K562 (cell line): ENCODE results near the gene CHURC1. TPM values are rescaled to one million over a fixed set of nuclear protein-coding genes. Genes with fewer than 3 reads are reported as not detected.

Experiments
- ATAC-seq: fragments of 200-7000 bp; cut with Tn5 transposase; 3 replicates; pipeline ENCODE4 v1.9.1; 2020; ENCODE audit warnings: moderate library complexity
- BruUV-seq: library from RNA; stranded (reverse); fragments of 400-500 nt; replicated peaks from 2 replicates; lab custom pipeline; 2021; lab: Mats Ljungman, UMichigan
- CTCF ChIA-PET: fragments of 300-600 bp; formaldehyde crosslinking; extraction: SDS; loops from one replicate; lab custom pipeline; 2021; ENCODE audit warnings: low intra/inter-chr PET ratio; lab: Yijun Ruan, JAX
- POLR2A ChIA-PET: fragments of 300-600, 350-650 bp; sonication (Branson Sonifier 250); formaldehyde crosslinking; extraction: SDS; loops from one replicate; lab custom pipeline; 2021; ENCODE audit warnings: antibody characterized with exemption, inconsistent platforms; lab: Yijun Ruan, JAX
- DNase-seq, 4 experiments: peaks; one replicate each; pipeline versions ENCODE4 v3.0.0 to v3.0.0-alpha.2; 2011 to 2018; ENCODE audit warnings: low spot score in 3 of 4, mixed read lengths in 3 of 4; ENCODE audit errors: extremely low read depth in 1 of 4
- FAIRE-seq: peaks from 2 replicates; lab custom pipeline; 2011; peaks lifted over from hg19 to GRCh38; lab: Jason Lieb, UNC
- H2AFZ ChIP-seq: 2 replicates; pipeline ENCODE4 v1.6.0; 2011; ENCODE audit warnings: low read depth, low read length, control low read depth, inconsistent platforms
- H3K27ac ChIP-seq: fragments of 200-600 bp; 3 replicates; pipeline ENCODE4 v1.8.0; 2011; ENCODE audit warnings: low read depth, mild to moderate bottlenecking, control low read depth, inconsistent platforms, low read length, moderate library complexity, mixed read lengths; ENCODE audit errors: extremely low read depth
- H3K27me3 ChIP-seq, 2 experiments: fragments of 300-600 bp in 1 of 2; 2 replicates in 1 of 2; 3 replicates in 1 of 2; pipeline versions ENCODE4 v1.6.0 to v1.8.0; 2011; ENCODE audit warnings: inconsistent platforms in 2 of 2, low read length in 2 of 2, mild to moderate bottlenecking in 1 of 2, mixed read lengths in 1 of 2, moderate library complexity in 1 of 2; ENCODE audit not compliant: control insufficient read depth in 2 of 2, insufficient read depth in 2 of 2
- H3K36me3 ChIP-seq: fragments of 300-600 bp; 3 replicates; pipeline ENCODE4 v1.8.0; 2011; ENCODE audit warnings: mild to moderate bottlenecking, low read length, inconsistent platforms; ENCODE audit not compliant: control insufficient read depth, insufficient read depth
- H3K4me1 ChIP-seq, 2 experiments: fragments of 200-600 bp in 1 of 2; replicated peaks in 1 of 2; 2 replicates in 1 of 2; 3 replicates in 1 of 2; pipeline versions ENCODE4 v1.5.1 to v1.8.0; 2011; ENCODE audit warnings: inconsistent platforms in 2 of 2, low read length in 2 of 2, mild to moderate bottlenecking in 1 of 2, mixed read lengths in 1 of 2, moderate library complexity in 1 of 2; ENCODE audit not compliant: control insufficient read depth in 2 of 2, insufficient read depth in 2 of 2
- H3K4me2 ChIP-seq: 2 replicates; pipeline ENCODE4 v1.6.1; 2011; ENCODE audit warnings: low read length, control low read depth, inconsistent platforms, mixed read lengths; ENCODE audit not compliant: insufficient read depth
- H3K4me3 ChIP-seq: fragments of 200-600 bp; sonication (generic), shearing (Covaris generic); 2 replicates; pipeline ENCODE4 v1.5.1; 2016; ENCODE audit warnings: control low read depth, inconsistent platforms
- H3K79me2 ChIP-seq: fragments of 200-600 bp; 3 replicates; pipeline ENCODE4 v1.8.0; 2011; ENCODE audit warnings: low read length, inconsistent platforms; ENCODE audit not compliant: control insufficient read depth, insufficient read depth
- H3K9ac ChIP-seq, 2 experiments: 2 replicates each; pipeline versions ENCODE4 v1.6.0 to v1.6.1; 2011; ENCODE audit warnings: low read depth in 2 of 2, low read length in 2 of 2, control low read depth in 1 of 2, inconsistent platforms in 1 of 2, mild to moderate bottlenecking in 1 of 2, mixed read lengths in 1 of 2; ENCODE audit not compliant: insufficient read depth in 1 of 2
- H3K9me1 ChIP-seq: one replicate; pipeline ENCODE4 v1.6.0; 2011; ENCODE audit warnings: inconsistent platforms, mild to moderate bottlenecking, low read length, moderate library complexity; ENCODE audit not compliant: control insufficient read depth, insufficient read depth
- H3K9me3 ChIP-seq: replicated peaks from 2 replicates; pipeline ENCODE4 v1.5.1; 2011; ENCODE audit warnings: low read depth, low read length, inconsistent platforms; ENCODE audit not compliant: control insufficient read depth, insufficient read depth
- H4K20me1 ChIP-seq: replicated peaks from 2 replicates; pipeline ENCODE4 v1.6.1; 2011; ENCODE audit warnings: low read length, inconsistent platforms, mixed read lengths; ENCODE audit not compliant: control insufficient read depth, insufficient read depth
- CTCF ChIP-seq, 3 experiments: IDR thresholded peaks in 2 of 3; conservative IDR thresholded peaks in 1 of 3; 2 replicates each; pipeline ENCODE4 v1.5.1; 2011 to 2012; ENCODE audit warnings: low read length in 3 of 3, mild to moderate bottlenecking in 3 of 3, control low read depth in 2 of 3, improper control_type of control experiment in 1 of 3, inconsistent platforms in 1 of 3, low read depth in 1 of 3, mixed read lengths in 1 of 3, moderate library complexity in 1 of 3; ENCODE audit not compliant: insufficient read depth in 2 of 3
- KAT8 ChIP-seq: fragments of 450-650 bp; IDR thresholded peaks from 2 replicates; pipeline ENCODE4 v1.6.1; 2016; ENCODE audit warnings: low read depth, mild to moderate bottlenecking
- NR0B1 ChIP-seq: fragments of 450-650 bp; IDR thresholded peaks from one replicate; pipeline ENCODE4 v1.6.1; 2018; ENCODE audit warnings: mild to moderate bottlenecking, moderate library complexity; ENCODE audit not compliant: partially characterized antibody
- RAD21 ChIP-seq, 2 experiments: fragments of 250-450 bp in 1 of 2; fragments of 450-650 bp in 1 of 2; sonication (Bioruptor Pico) in 1 of 2; formaldehyde crosslinking in 1 of 2; IDR thresholded peaks in 1 of 2; conservative IDR thresholded peaks in 1 of 2; 2 replicates each; pipeline versions ENCODE4 v1.4.0 to v1.8.0; 2020 to 2022; ENCODE audit warnings: mild to moderate bottlenecking in 2 of 2, moderate library complexity in 1 of 2
- TCF7 ChIP-seq: sonication (generic); IDR thresholded peaks from 2 replicates; pipeline ENCODE4 v1.6.1; 2016; ENCODE audit warnings: antibody characterized with exemption, borderline replicate concordance
- ZNF512 ChIP-seq: IDR thresholded peaks from 2 replicates; pipeline ENCODE4 v1.6.1; 2016; ENCODE audit warnings: missing genetic modification characterization, missing compliant biosample characterization
- WGBS: fragments of 100-300 bp; shearing (Covaris generic); methylation state at CpG from one replicate; pipeline ENCODE4 v1.1.6; 2016; ENCODE audit warnings: low coverage, mixed read lengths; ENCODE audit not compliant: insufficient coverage; ENCODE audit errors: missing lambda C conversion rate; 5-methylcytosine and 5-hydroxymethylcytosine counted together
- in situ Hi-C: fragments of 300-500 bp; cut with MboI; formaldehyde crosslinking; loops from 4 replicates; pipeline ENCODE4 v1.15.0; 2018; ENCODE audit warnings: inconsistent platforms, mixed read lengths
- intact Hi-C: fragments of 100-400 bp; cut with micrococcal nuclease; formaldehyde crosslinking; loops from 2 replicates; pipeline ENCODE4 v1.14.2; 2022
- polyA plus RNA-seq, 8 experiments: library from polyadenylated mRNA; depleted of rRNA in 4 of 8; stranded (reverse) in 5 of 8; unstranded in 3 of 8; fragments of >200 nt; fragmentation: Nextera tagmentation in 2 of 8; fragmentation: Illumina TruSeq in 1 of 8; extraction: Ambion mirVana in 2 of 8; extraction: Trizol in 1 of 8; gene quantifications; 2 replicates each; pipeline versions ENCODE4 v1.2.1 to v1.2.3, GENCODE V29; 2011 to 2014; ENCODE audit warnings: inconsistent platforms in 1 of 8, missing spikeins in 1 of 8
- total RNA-seq, 7 experiments: library from RNA; depleted of rRNA in 6 of 7; stranded (reverse); fragments of >200 nt in 6 of 7; fragmentation: Illumina TruSeq in 2 of 7; extraction: Trizol in 2 of 7; gene quantifications; 2 replicates each; pipeline versions ENCODE4 v1.2.1 to v1.2.3, GENCODE V29; 2011 to 2021; ENCODE audit warnings: low replicate concordance in 1 of 7

Gene CHURC1
- total and polyA plus RNA-seq, 9 of the 15 experiments (the other 6 are each of a cell fraction or from before 2014, with no cell fraction given): 27.3 to 239 (median 45.6) TPM

GRCh38 chr14:64937821-64938193 is 23.6 kb downstream of the CHURC1 start:
- Histone ChIP-seq H2AFZ (no peak overlapping the region), H3K27me3 (no peaks in the 10 kb centered on the region), H3K9ac (no peak overlapping the region), H4K20me1 (no peaks in the 10 kb centered on the region), H3K36me3 (peaks cover 10% of the 10 kb centered on the region; the same call in 2 of the 3 replicates), H3K4me1 (no peaks in the 10 kb centered on the region; a peak in 1 of 5 replicates), H3K4me2 (no peak overlapping the region), H3K4me3 (no peak overlapping the region), H3K79me2 (no peaks in the 10 kb centered on the region), H3K9me1 (no peaks in the 10 kb centered on the region), H3K9me3 (no peaks in the 10 kb centered on the region), H3K27ac (no peak overlapping the region)
- in situ Hi-C loops: no loop called here
- FAIRE-seq: no peak
- ChIA-PET CTCF (no interaction called here), POLR2A (no interaction called here)
- DNase-seq: peak in 2 of 4 experiments; percentile 9 to 10
- intact Hi-C loops: no loop called here
- peak; percentile 56; the same call in 2 of the 3 replicates for ATAC-seq
- WGBS: 80% methylated on average over 1 of the region's 1 CpG
- no TSS peak for BruUV-seq
- TF ChIP-seq ZNF512 (tag): no peak
- TF ChIP-seq TCF7: no peak
- peak in 1 of 3 experiments; percentile 30; a peak in 2 of 6 replicates for TF ChIP-seq CTCF (IDR thresholded peaks at IDR 0.05 in 2 of 3, conservative IDR thresholded peaks at IDR 0.05 in 1 of 3; ENCODE audit: insufficient read depth in 2 of 3, low read depth in 1 of 3, low read length in 3 of 3)
- no peak for TF ChIP-seq KAT8
- TF ChIP-seq NR0B1: no peak
- TF ChIP-seq RAD21 (CRISPR knock-in tag; conservative IDR thresholded peaks at IDR 0.05 in 1 of 2, IDR thresholded peaks at IDR 0.05 in 1 of 2): peak in 1 of 2 experiments; percentile 40; a peak in 1 of 4 replicates
